Measurements from ENCODE around the gene CCDC171.
"Not testable (repeated sequence)": the region's sequence is repeated elsewhere in the genome, so short reads cannot be mapped to it uniquely, and the experiment has no call there.

DNA sequence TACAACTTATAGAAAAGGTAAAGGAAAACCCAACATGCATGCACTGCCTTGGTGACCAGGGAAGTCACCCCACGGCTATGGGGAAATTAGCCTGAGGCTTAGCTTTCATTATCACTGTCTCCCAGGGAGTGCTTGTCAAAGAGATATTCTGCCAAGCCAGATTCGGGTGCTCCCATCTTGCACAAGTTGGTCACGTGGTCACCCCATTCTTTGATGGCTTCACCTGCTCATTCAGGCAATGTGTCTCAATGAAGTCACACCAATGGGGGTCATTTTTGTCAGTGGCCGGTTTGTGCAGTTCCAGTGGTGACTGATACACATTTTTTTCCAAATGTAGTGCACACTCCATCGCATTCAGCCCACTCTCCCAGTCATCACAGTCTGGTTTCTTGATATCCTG, 25.8 kb upstream of the CCDC171 start:
- not testable (repeated sequence) for TF ChIP-seq EZH2 (IDR thresholded peaks at IDR 0.05); POLR2AphosphoS5 (IDR thresholded peaks at IDR 0.05; ENCODE audit: borderline replicate concordance, low read depth, low read length); FOXP2 (optimal IDR thresholded peaks at IDR 0.05; ENCODE audit: control extremely low read depth, extremely low read length, insufficient read depth)

Data from SK-N-MC (cell line).